WTC11 (cell line): ENCODE data around the gene TREM1. TPM values are rescaled to one million over a fixed set of nuclear protein-coding genes. Genes with fewer than 3 reads are reported as not detected.

Experiments used
- ATAC-seq: fragments of 200-7000 bp; cut with Tn5 transposase; 2 replicates; pipeline ENCODE4 v1.10.0; 2021; ENCODE audit warnings: mild to moderate bottlenecking, moderate library complexity
- CTCF ChIA-PET: fragments of 300-600 bp; sonication (Branson Sonifier 250); formaldehyde crosslinking; loops from one replicate; lab custom pipeline; 2021; ENCODE audit warnings: antibody characterized with exemption; lab: Charles Lee
- POLR2A ChIA-PET: fragments of 350-600 bp; sonication (Branson Sonifier 250); formaldehyde crosslinking; loops from one replicate; lab custom pipeline; 2021; ENCODE audit warnings: antibody characterized with exemption; lab: Charles Lee
- DNase-seq: peaks from one replicate; pipeline ENCODE4 v3.0.0; 2021; ENCODE audit warnings: low spot score
- H3K27ac Mint-ChIP-seq: 2 replicates; pipeline ENCODE4 v1.8.0; 2021; ENCODE audit warnings: mixed read lengths
- H3K27me3 Mint-ChIP-seq: 2 replicates; pipeline ENCODE4 v1.8.0; 2021; ENCODE audit warnings: low read depth, mild to moderate bottlenecking, moderate library complexity, mixed read lengths
- H3K36me3 Mint-ChIP-seq: 2 replicates; pipeline ENCODE4 v1.8.0; 2021; ENCODE audit warnings: mixed read lengths
- H3K4me1 Mint-ChIP-seq: 2 replicates; pipeline ENCODE4 v1.8.0; 2022; ENCODE audit warnings: mixed read lengths
- H3K4me3 Mint-ChIP-seq: 2 replicates; pipeline ENCODE4 v1.8.0; 2021; ENCODE audit warnings: mild to moderate bottlenecking, moderate library complexity, mixed read lengths
- H3K9me3 Mint-ChIP-seq: 2 replicates; pipeline ENCODE4 v1.8.0; 2021; ENCODE audit warnings: mixed read lengths
- GTF2I ChIP-seq: fragments of 250-450 bp; sonication (Bioruptor Pico); conservative IDR thresholded peaks from 2 replicates; pipeline ENCODE4 v1.4.0; 2021; ENCODE audit warnings: mild to moderate bottlenecking
- JUN ChIP-seq: sonication (generic); formaldehyde crosslinking; IDR thresholded peaks from 2 replicates; pipeline ENCODE4 v1.8.0; 2023; ENCODE audit warnings: mild to moderate bottlenecking, missing genetic modification reagents
- NFYB ChIP-seq: sonication (generic); formaldehyde crosslinking; conservative IDR thresholded peaks from 2 replicates; pipeline ENCODE4 v1.8.0; 2022; ENCODE audit warnings: low read depth, missing genetic modification reagents
- SMAD4 ChIP-seq: sonication (generic); formaldehyde crosslinking; IDR thresholded peaks from 2 replicates; pipeline ENCODE4 v1.8.0; 2022; ENCODE audit warnings: mild to moderate bottlenecking, missing genetic modification reagents
- ZNF317 ChIP-seq: sonication (generic); formaldehyde crosslinking; IDR thresholded peaks from 2 replicates; pipeline ENCODE4 v1.8.1; 2023; ENCODE audit warnings: low read depth, mild to moderate bottlenecking, moderate library complexity, missing genetic modification reagents, borderline replicate concordance
- total RNA-seq: library from RNA; stranded (reverse); gene quantifications from 3 replicates; pipeline ENCODE4 v1.2.3, GENCODE V29; 2021
- TF ChIP-seq, protein P1 (sequence below): fragments of 250-450 bp; sonication (Bioruptor Pico); IDR thresholded peaks from 2 replicates; pipeline ENCODE4 v1.9.0; 2021; ENCODE audit warnings: mild to moderate bottlenecking, borderline replicate concordance
- TF ChIP-seq, protein P2 (sequence below): sonication (generic); formaldehyde crosslinking; IDR thresholded peaks from 2 replicates; pipeline ENCODE4 v1.8.1; 2022; ENCODE audit warnings: mild to moderate bottlenecking, moderate library complexity, missing genetic modification reagents
- TF ChIP-seq, protein P3 (sequence below): sonication (generic); formaldehyde crosslinking; IDR thresholded peaks from 2 replicates; pipeline ENCODE4 v1.8.0; 2023; ENCODE audit warnings: missing genetic modification reagents, mild to moderate bottlenecking, borderline replicate concordance
- TF ChIP-seq, protein P4 (sequence below): fragments of 200-600 bp; IDR thresholded peaks from 2 replicates; pipeline ENCODE4 v1.8.0; 2022; ENCODE audit warnings: antibody characterized with exemption

The TREM1 gene
- total RNA-seq, 1 experiment from 2014 or later, result not detected

DNA sequence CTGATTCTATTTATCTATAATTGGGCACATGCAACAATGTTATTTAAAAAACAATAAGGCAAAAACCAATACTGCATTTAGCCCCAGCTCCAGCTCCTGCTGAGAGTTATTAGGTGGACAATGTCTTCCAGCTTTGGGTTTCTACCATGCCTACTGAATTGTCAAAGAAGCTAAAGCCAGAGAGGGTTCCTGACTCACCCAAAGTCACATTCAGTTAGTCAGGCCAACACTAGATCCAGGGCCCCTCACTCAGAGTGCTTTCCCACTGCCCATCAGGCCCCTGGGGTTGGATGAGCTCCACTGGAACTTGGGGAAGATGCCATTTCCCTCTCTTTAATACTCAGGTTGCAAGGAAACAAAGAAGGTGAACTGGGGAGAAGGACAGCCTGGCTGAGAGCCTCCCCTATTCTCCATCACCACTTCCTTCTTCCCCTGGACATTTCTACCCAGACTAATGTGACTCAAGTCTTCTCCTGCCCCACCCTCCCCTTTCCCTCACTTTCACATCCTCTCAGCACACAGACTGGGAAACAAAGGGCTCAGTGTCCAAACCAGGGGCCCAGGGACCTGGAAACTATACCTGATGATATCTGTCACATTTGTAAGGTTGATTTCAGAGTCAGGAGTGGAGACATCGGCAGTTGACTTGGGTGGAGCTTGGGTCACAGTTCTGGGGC lies 6.0 kb downstream of the TREM1 start:
- DNase-seq (no peak), ATAC-seq (no peak)
- CTCF ChIA-PET, result no interaction called here
- POLR2A ChIA-PET, result no interaction called here
- no peak overlapping the region for H3K4me3 Mint-ChIP-seq
- peaks cover 18% of the 10 kb centered on the region for H3K27me3 Mint-ChIP-seq
- TF ChIP-seq, protein P1, sequence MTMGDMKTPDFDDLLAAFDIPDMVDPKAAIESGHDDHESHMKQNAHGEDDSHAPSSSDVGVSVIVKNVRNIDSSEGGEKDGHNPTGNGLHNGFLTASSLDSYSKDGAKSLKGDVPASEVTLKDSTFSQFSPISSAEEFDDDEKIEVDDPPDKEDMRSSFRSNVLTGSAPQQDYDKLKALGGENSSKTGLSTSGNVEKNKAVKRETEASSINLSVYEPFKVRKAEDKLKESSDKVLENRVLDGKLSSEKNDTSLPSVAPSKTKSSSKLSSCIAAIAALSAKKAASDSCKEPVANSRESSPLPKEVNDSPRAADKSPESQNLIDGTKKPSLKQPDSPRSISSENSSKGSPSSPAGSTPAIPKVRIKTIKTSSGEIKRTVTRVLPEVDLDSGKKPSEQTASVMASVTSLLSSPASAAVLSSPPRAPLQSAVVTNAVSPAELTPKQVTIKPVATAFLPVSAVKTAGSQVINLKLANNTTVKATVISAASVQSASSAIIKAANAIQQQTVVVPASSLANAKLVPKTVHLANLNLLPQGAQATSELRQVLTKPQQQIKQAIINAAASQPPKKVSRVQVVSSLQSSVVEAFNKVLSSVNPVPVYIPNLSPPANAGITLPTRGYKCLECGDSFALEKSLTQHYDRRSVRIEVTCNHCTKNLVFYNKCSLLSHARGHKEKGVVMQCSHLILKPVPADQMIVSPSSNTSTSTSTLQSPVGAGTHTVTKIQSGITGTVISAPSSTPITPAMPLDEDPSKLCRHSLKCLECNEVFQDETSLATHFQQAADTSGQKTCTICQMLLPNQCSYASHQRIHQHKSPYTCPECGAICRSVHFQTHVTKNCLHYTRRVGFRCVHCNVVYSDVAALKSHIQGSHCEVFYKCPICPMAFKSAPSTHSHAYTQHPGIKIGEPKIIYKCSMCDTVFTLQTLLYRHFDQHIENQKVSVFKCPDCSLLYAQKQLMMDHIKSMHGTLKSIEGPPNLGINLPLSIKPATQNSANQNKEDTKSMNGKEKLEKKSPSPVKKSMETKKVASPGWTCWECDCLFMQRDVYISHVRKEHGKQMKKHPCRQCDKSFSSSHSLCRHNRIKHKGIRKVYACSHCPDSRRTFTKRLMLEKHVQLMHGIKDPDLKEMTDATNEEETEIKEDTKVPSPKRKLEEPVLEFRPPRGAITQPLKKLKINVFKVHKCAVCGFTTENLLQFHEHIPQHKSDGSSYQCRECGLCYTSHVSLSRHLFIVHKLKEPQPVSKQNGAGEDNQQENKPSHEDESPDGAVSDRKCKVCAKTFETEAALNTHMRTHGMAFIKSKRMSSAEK, result no peak
- TF ChIP-seq ZNF317 (CRISPR knock-in tag) (no peak), SMAD4 (CRISPR knock-in tag) (no peak), JUN (CRISPR knock-in tag) (no peak), NFYB (CRISPR knock-in tag) (no peak)
- TF ChIP-seq, protein P2, sequence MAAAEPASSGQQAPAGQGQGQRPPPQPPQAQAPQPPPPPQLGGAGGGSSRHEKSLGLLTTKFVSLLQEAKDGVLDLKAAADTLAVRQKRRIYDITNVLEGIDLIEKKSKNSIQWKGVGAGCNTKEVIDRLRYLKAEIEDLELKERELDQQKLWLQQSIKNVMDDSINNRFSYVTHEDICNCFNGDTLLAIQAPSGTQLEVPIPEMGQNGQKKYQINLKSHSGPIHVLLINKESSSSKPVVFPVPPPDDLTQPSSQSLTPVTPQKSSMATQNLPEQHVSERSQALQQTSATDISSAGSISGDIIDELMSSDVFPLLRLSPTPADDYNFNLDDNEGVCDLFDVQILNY, result no peak
- TF ChIP-seq, protein P3, sequence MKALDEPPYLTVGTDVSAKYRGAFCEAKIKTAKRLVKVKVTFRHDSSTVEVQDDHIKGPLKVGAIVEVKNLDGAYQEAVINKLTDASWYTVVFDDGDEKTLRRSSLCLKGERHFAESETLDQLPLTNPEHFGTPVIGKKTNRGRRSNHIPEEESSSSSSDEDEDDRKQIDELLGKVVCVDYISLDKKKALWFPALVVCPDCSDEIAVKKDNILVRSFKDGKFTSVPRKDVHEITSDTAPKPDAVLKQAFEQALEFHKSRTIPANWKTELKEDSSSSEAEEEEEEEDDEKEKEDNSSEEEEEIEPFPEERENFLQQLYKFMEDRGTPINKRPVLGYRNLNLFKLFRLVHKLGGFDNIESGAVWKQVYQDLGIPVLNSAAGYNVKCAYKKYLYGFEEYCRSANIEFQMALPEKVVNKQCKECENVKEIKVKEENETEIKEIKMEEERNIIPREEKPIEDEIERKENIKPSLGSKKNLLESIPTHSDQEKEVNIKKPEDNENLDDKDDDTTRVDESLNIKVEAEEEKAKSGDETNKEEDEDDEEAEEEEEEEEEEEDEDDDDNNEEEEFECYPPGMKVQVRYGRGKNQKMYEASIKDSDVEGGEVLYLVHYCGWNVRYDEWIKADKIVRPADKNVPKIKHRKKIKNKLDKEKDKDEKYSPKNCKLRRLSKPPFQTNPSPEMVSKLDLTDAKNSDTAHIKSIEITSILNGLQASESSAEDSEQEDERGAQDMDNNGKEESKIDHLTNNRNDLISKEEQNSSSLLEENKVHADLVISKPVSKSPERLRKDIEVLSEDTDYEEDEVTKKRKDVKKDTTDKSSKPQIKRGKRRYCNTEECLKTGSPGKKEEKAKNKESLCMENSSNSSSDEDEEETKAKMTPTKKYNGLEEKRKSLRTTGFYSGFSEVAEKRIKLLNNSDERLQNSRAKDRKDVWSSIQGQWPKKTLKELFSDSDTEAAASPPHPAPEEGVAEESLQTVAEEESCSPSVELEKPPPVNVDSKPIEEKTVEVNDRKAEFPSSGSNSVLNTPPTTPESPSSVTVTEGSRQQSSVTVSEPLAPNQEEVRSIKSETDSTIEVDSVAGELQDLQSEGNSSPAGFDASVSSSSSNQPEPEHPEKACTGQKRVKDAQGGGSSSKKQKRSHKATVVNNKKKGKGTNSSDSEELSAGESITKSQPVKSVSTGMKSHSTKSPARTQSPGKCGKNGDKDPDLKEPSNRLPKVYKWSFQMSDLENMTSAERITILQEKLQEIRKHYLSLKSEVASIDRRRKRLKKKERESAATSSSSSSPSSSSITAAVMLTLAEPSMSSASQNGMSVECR (CRISPR knock-in tag), result no peak
- no peak overlapping the region for H3K27ac Mint-ChIP-seq
- peaks cover 10% of the 10 kb centered on the region for H3K4me1 Mint-ChIP-seq
- peaks cover 5% of the 10 kb centered on the region; the same call in 1 of the 2 replicates for H3K9me3 Mint-ChIP-seq
- no peaks in the 10 kb centered on the region for H3K36me3 Mint-ChIP-seq

DNA sequence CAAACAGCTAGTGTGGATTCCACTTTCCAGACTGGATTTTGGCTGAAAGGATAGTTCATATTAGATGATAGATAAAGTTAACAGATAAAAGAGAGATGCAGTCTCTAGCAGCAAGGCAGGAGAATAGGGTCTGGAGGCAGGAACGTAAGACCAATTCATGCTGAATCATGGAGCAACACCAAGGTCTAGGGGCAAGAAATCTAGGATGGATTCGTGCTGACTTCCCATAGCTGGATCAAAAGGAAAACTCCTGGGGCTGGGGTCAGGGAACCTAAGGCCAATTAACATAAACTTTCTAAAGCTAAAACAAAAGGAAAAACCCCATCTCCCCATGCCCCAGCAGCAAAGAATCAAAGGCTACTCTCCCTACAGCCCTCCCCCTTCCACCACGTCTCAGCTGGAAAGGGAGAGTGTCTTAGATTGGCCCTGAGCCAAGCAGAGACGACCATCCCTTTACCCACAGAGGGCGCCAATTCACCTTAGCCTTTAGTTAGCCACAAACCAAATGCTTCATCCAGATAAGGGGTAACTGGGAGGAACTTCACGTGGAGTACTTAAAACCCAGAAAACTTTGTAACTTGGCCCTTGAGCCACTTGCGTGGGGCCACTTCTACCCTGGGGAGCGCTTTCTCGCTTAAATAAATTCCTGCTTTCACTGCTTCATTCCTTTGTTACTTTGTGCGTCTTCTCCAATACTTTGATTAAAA lies 7.6 kb downstream of the TREM1 start:
- H3K4me3 Mint-ChIP-seq, result 0 out of 2 replicates have a peak overlapping the region, but pooled peaks have one; percentile 9
- ATAC-seq (peak; percentile 99), DNase-seq (peak; percentile 80)
- TF ChIP-seq, protein P4, sequence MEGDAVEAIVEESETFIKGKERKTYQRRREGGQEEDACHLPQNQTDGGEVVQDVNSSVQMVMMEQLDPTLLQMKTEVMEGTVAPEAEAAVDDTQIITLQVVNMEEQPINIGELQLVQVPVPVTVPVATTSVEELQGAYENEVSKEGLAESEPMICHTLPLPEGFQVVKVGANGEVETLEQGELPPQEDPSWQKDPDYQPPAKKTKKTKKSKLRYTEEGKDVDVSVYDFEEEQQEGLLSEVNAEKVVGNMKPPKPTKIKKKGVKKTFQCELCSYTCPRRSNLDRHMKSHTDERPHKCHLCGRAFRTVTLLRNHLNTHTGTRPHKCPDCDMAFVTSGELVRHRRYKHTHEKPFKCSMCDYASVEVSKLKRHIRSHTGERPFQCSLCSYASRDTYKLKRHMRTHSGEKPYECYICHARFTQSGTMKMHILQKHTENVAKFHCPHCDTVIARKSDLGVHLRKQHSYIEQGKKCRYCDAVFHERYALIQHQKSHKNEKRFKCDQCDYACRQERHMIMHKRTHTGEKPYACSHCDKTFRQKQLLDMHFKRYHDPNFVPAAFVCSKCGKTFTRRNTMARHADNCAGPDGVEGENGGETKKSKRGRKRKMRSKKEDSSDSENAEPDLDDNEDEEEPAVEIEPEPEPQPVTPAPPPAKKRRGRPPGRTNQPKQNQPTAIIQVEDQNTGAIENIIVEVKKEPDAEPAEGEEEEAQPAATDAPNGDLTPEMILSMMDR, result peak; percentile 47; the same call in 1 of the 2 replicates
- no peak for TF ChIP-seq GTF2I (CRISPR knock-in tag)
- TF ChIP-seq NFYB (CRISPR knock-in tag), result no peak
- TF ChIP-seq, protein P3 (CRISPR knock-in tag), result no peak
- H3K27me3 Mint-ChIP-seq, result peaks cover 10% of the 10 kb centered on the region
- H3K9me3 Mint-ChIP-seq, result peaks cover 5% of the 10 kb centered on the region; the same call in 1 of the 2 replicates
- ChIA-PET CTCF (interaction anchor here (0.6 to 2.5 kb wide), 26 partner anchors 9 to 178 kb away, joined by 3 to 25 read pairs (median 5); partner anchors contain the start of genes TREML1, TREML2 and TREML4), POLR2A (no interaction called here)
- H3K27ac Mint-ChIP-seq, result no peak overlapping the region
- peaks cover 10% of the 10 kb centered on the region for H3K4me1 Mint-ChIP-seq
- no peaks in the 10 kb centered on the region for H3K36me3 Mint-ChIP-seq
